Skeletal muscle tissue (tissue), 4 donors: ENCODE measurements around the gene ERCC6L2. TPM values are rescaled to one million over a fixed set of nuclear protein-coding genes. Genes with fewer than 3 reads are reported as not detected.

Source experiments
- H3K27ac ChIP-seq: one replicate; pipeline ENCODE4 v1.7.0; 2013; ENCODE audit warnings: mild to moderate bottlenecking, low read depth, low read length, inconsistent platforms
- H3K27me3 ChIP-seq, 3 donors: one replicate each; pipeline ENCODE4 v1.7.0; 2013; ENCODE audit warnings: low read length in 3 of 3; ENCODE audit not compliant: control insufficient read depth in 3 of 3, insufficient read depth in 3 of 3
- H3K36me3 ChIP-seq, 3 donors: one replicate each; pipeline ENCODE4 v1.7.0; 2013; ENCODE audit warnings: low read length in 3 of 3; ENCODE audit not compliant: control insufficient read depth in 3 of 3, insufficient read depth in 3 of 3
- H3K4me1 ChIP-seq, 3 donors: one replicate each; pipeline ENCODE4 v1.7.0; 2013; ENCODE audit warnings: low read length in 3 of 3, mild to moderate bottlenecking in 3 of 3; ENCODE audit not compliant: control insufficient read depth in 3 of 3, insufficient read depth in 3 of 3
- H3K4me3 ChIP-seq, 3 donors: one replicate each; pipeline ENCODE4 v1.7.0; 2013; ENCODE audit warnings: low read length in 3 of 3
- H3K9ac ChIP-seq, 3 donors: one replicate each; pipeline ENCODE4 v1.7.0; 2013; ENCODE audit warnings: low read length in 3 of 3, mild to moderate bottlenecking in 3 of 3, moderate library complexity in 2 of 3, low read depth in 1 of 3
- H3K9me3 ChIP-seq, 3 donors: one replicate each; pipeline ENCODE4 v1.7.0; 2013; ENCODE audit warnings: low read length in 3 of 3; ENCODE audit not compliant: control insufficient read depth in 3 of 3
- total RNA-seq: library from RNA; depleted of rRNA; stranded (reverse); fragments of >200 nt; gene quantifications from one replicate; pipeline ENCODE4 v1.2.3, GENCODE V29; 2014
- donor health status: Osteomylitis.

The ERCC6L2 gene
- total RNA-seq, 1 donor from 2014 or later: 44.9 TPM

DNA sequence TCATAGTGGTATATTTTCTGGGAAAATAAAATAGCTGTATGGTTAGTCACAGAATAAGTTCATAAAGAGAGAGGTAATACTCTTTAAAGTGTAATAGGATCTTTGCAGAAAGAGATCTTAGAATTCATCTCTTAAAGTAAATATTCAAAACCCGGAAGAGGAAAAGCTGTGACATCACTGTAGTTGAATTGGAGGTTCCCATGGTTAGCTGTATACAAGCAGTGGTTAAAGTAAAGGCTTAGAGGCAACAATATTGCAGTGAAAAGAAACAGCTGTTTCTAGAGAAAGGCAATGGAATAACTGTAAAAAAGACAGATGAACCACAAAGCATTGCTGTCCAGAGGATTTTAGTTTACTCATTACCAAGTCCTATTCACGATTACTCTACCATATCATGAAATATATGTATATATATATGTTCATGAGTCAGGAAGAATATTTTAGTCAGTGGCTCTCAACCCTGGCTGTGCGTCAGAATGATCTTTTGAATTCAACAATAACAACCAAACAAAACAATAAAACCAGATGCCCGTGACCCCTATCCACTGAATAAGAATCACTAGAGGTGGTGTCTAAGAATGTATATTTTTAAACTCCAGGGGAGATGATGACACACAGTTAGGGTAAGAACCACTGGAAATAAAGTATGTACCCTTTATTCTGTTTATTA, 4.7 kb downstream of the ERCC6L2 start:
- H3K27ac ChIP-seq: no peak overlapping the region

DNA sequence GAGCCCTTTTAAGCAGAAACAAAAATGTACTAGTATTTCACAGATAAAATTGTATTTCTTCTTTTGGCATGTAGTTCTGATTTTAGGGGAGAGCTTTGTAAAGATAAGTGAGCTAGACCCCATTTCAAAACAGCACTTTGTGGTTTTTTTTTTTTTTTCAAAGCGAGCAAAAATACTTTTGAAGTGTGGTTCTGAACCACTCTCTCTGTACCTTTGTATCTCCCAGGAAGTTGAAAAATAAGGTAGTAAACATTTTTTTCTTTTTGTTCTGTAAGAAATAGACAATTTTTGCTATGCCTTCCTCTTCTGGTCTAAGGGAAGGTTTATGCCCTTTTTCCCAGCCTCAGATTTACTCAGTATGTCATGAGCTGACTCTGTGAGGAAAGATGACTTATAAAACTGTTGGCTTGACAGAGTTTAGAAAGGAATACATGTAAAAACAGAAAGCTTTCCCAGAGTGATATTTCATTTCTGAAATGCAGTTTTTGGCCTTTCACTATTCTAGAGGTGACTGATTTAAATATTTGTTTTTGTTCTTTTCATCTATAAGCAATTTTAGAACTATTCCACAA, 12.5 kb downstream of the ERCC6L2 start:
- Histone ChIP-seq H3K9me3 (no peaks in the 10 kb centered on the region), H3K36me3 (peaks cover 0 to 7% (median 0%) of the 10 kb centered on the region in 3 donors), H3K27ac (no peak overlapping the region), H3K27me3 (no peaks in the 10 kb centered on the region), H3K9ac (no peak overlapping the region), H3K4me3 (no peak overlapping the region), H3K4me1 (no peaks in the 10 kb centered on the region)

More for the DNA sequence above, 4.7 kb downstream of the ERCC6L2 start:
- Histone ChIP-seq H3K27me3 (no peaks in the 10 kb centered on the region), H3K36me3 (peaks cover 2 to 17% (median 5%) of the 10 kb centered on the region in 3 donors), H3K4me1 (peaks cover 0 to 8% (median 5%) of the 10 kb centered on the region in 3 donors), H3K4me3 (no peak overlapping the region), H3K9me3 (no peaks in the 10 kb centered on the region), H3K9ac (no peak overlapping the region)

- Histone ChIP-seq H3K27ac (no peak overlapping the region), H3K4me1 (no peaks in the 10 kb centered on the region), H3K9ac (no peak overlapping the region), H3K27me3 (no peaks in the 10 kb centered on the region), H3K36me3 (no peaks in the 10 kb centered on the region), H3K9me3 (no peaks in the 10 kb centered on the region), H3K4me3 (no peak overlapping the region)
Observed at GRCh38 chr9:95890594-95890993, 15.1 kb downstream of the ERCC6L2 start.

GRCh38 chr9:95891067-95891671, 15.7 kb downstream of the ERCC6L2 start:
- H3K27ac ChIP-seq: no peak overlapping the region
- no peak overlapping the region for H3K4me3 ChIP-seq
- H3K4me1 ChIP-seq: no peaks in the 10 kb centered on the region
- H3K9me3 ChIP-seq: no peaks in the 10 kb centered on the region
- H3K9ac ChIP-seq: no peak overlapping the region
- H3K27me3 ChIP-seq: no peaks in the 10 kb centered on the region
- no peaks in the 10 kb centered on the region for H3K36me3 ChIP-seq

- no peak overlapping the region for H3K9ac ChIP-seq
- H3K4me3 ChIP-seq: no peak overlapping the region
- no peaks in the 10 kb centered on the region for H3K36me3 ChIP-seq
- H3K27ac ChIP-seq: no peak overlapping the region
- no peaks in the 10 kb centered on the region for H3K27me3 ChIP-seq
- H3K9me3 ChIP-seq: no peaks in the 10 kb centered on the region
- no peaks in the 10 kb centered on the region for H3K4me1 ChIP-seq
Observed at GRCh38 chr9:95892690-95893089, 17.2 kb downstream of the ERCC6L2 start.

GRCh38 chr9:95896580-95896979, 21.1 kb downstream of the ERCC6L2 start:
- no peaks in the 10 kb centered on the region for H3K36me3 ChIP-seq
- no peak overlapping the region for H3K4me3 ChIP-seq
- no peaks in the 10 kb centered on the region for H3K9me3 ChIP-seq
- H3K27me3 ChIP-seq: no peaks in the 10 kb centered on the region
- no peaks in the 10 kb centered on the region for H3K4me1 ChIP-seq
- no peak overlapping the region for H3K9ac ChIP-seq
- no peak overlapping the region for H3K27ac ChIP-seq

GRCh38 chr9:95901506-95901905, 26.0 kb downstream of the ERCC6L2 start:
- H3K9ac ChIP-seq: no peak overlapping the region
- H3K4me3 ChIP-seq: no peak overlapping the region
- H3K4me1 ChIP-seq: no peaks in the 10 kb centered on the region
- no peaks in the 10 kb centered on the region for H3K27me3 ChIP-seq
- no peak overlapping the region for H3K27ac ChIP-seq
- H3K36me3 ChIP-seq: no peaks in the 10 kb centered on the region
- no peaks in the 10 kb centered on the region for H3K9me3 ChIP-seq

DNA sequence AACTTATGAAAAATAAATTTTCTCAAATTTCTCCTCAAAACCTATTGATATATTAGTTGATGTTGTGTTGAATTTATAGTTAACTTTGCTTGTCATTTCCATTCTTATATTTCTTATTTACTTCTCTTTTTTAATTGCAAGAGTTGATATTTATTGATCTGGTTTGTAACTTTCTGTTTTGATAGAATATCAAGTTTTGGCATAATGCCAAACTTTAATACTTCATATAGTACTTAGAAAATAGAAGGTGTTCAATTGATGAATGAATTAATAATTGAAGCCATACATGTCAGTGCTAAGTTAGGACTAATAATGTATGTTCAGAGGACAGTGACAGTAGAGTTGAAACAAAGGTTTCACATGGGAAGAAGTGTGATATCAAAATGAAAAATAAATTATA, 27.9 kb downstream of the ERCC6L2 start:
- Histone ChIP-seq H3K27me3 (no peaks in the 10 kb centered on the region), H3K36me3 (no peaks in the 10 kb centered on the region), H3K4me1 (no peaks in the 10 kb centered on the region), H3K27ac (no peak overlapping the region), H3K9ac (no peak overlapping the region), H3K9me3 (no peaks in the 10 kb centered on the region), H3K4me3 (no peak overlapping the region)

GRCh38 chr9:95907794-95908193, 32.3 kb downstream of the ERCC6L2 start:
- Histone ChIP-seq H3K9me3 (no peaks in the 10 kb centered on the region), H3K4me1 (no peaks in the 10 kb centered on the region)

GRCh38 chr9:95910023-95910707, 34.7 kb downstream of the ERCC6L2 start:
- Histone ChIP-seq H3K27me3 (no peaks in the 10 kb centered on the region), H3K4me1 (no peaks in the 10 kb centered on the region), H3K27ac (no peak overlapping the region), H3K36me3 (no peaks in the 10 kb centered on the region), H3K9ac (no peak overlapping the region), H3K4me3 (no peak overlapping the region), H3K9me3 (no peaks in the 10 kb centered on the region)

More at GRCh38 chr9:95907794-95908193, 32.3 kb downstream of the ERCC6L2 start:
- Histone ChIP-seq H3K4me3 (no peak overlapping the region), H3K27me3 (no peaks in the 10 kb centered on the region), H3K9ac (no peak overlapping the region), H3K27ac (no peak overlapping the region), H3K36me3 (no peaks in the 10 kb centered on the region)
